ENCODE measurements around the gene LACC1. TPM values are rescaled to one million over a fixed set of nuclear protein-coding genes. Genes with fewer than 3 reads are reported as not detected.

LACC1 gene
- total RNA-seq, 1 experiment from 2014 or later, result 3.7 TPM

- no peaks in the 10 kb centered on the region for H3K27me3 ChIP-seq (ENCODE audit: insufficient read depth, low read length)
- Mint-ChIP-seq H3K9me3 (peaks cover 29 to 31% of the 10 kb centered on the region in 2 experiments), H3K4me1 (peaks cover 0 to 3% of the 10 kb centered on the region in 2 experiments; a peak in 1 of 4 replicates), H3K27ac (no peak overlapping the region), H3K27me3 (ENCODE audit: low read depth) (no peaks in the 10 kb centered on the region), H3K36me3 (ENCODE audit: insufficient read depth in 1 of 3, low read depth in 3 of 3) (peaks cover 32 to 36% (median 35%) of the 10 kb centered on the region in 3 experiments), H3K4me3 (no peak overlapping the region)
- H2BK15ac ChIP-seq (ENCODE audit: low read depth, low read length), result no peak overlapping the region
- no peak overlapping the region for H2AFZ ChIP-seq (ENCODE audit: low read length)
- no peak overlapping the region for H4K8ac ChIP-seq (replicated peaks; ENCODE audit: insufficient read length, low read depth, low read length)
- H2BK20ac ChIP-seq (ENCODE audit: low read depth, low read length, poor library complexity, severe bottlenecking), result no peak overlapping the region
- H2BK120ac ChIP-seq (ENCODE audit: low read depth, low read length, poor library complexity, severe bottlenecking), result no peak overlapping the region
- H2BK5ac ChIP-seq (ENCODE audit: insufficient read length, low read length), result no peak overlapping the region
- WGBS (ENCODE audit: extremely low coverage, insufficient read length, low lambda C conversion rate), result no CpG with 5 or more reads among the region's 1 CpG
- H3K79me2 ChIP-seq (ENCODE audit: insufficient read depth, low read length), result no peaks in the 10 kb centered on the region
- no peaks in the 10 kb centered on the region for H3K79me1 ChIP-seq (ENCODE audit: insufficient read depth, low read depth, low read length, poor library complexity, severe bottlenecking)
- H3K4me1 ChIP-seq (ENCODE audit: insufficient read depth, low read length), result no peaks in the 10 kb centered on the region
- no peak for DNase-seq
- no peak overlapping the region for H3K56ac ChIP-seq (ENCODE audit: insufficient read length, low read depth, low read length)
- no peak overlapping the region for H3K23ac ChIP-seq (ENCODE audit: insufficient read length, low read depth, low read length)
- no peak overlapping the region for H3K4me2 ChIP-seq (ENCODE audit: insufficient read depth, insufficient read length, low read length)
- H3K4ac ChIP-seq (ENCODE audit: low read depth, low read length), result no peak overlapping the region
- no peak for TF ChIP-seq CTCF (conservative IDR thresholded peaks at IDR 0.05)
- H3K18ac ChIP-seq (ENCODE audit: insufficient read length, low read depth, low read length), result no peak overlapping the region
- H3K9ac ChIP-seq (ENCODE audit: extremely low read depth, insufficient read length, low read length), result no peak overlapping the region
- H3K9me3 ChIP-seq (ENCODE audit: control insufficient read depth, low read depth, low read length), result peaks cover 4% of the 10 kb centered on the region
- no peak overlapping the region for H4K91ac ChIP-seq (ENCODE audit: insufficient read length, low read depth, low read length)
- H4K20me1 ChIP-seq (ENCODE audit: control insufficient read depth, insufficient read depth, insufficient read length), result no peaks in the 10 kb centered on the region
- H4K5ac ChIP-seq (ENCODE audit: insufficient read length, low read depth, low read length), result no peak overlapping the region
- H3T11ph ChIP-seq (ENCODE audit: low read length), result no peak overlapping the region
- H3K27ac ChIP-seq (ENCODE audit: insufficient read length, low read depth, low read length), result no peak overlapping the region
- H3K14ac ChIP-seq (ENCODE audit: insufficient read depth, low read length), result no peak overlapping the region
- no peaks in the 10 kb centered on the region for H3K23me2 ChIP-seq (ENCODE audit: insufficient read length, low read depth, low read length, poor library complexity, severe bottlenecking)
- no peak overlapping the region for H2BK12ac ChIP-seq (ENCODE audit: insufficient read length, low read depth, low read length)
- H2AK5ac ChIP-seq (ENCODE audit: insufficient read length, low read length), result no peak overlapping the region
Measured at GRCh38 chr13:43848001-43848649, 31.6 kb upstream of the LACC1 start.

Data from H9 (cell line).